Uterus (tissue), 2 donors: ENCODE data around the gene SRRM3.

Source experiments
- CTCF ChIP-seq, 4 experiments: fragments of 200-600 bp in 2 of 4; fragments of 450-650 bp in 2 of 4; sonication (generic) in 2 of 4; IDR thresholded peaks; one replicate each; pipeline ENCODE4 v1.5.1; 2016 to 2019; ENCODE audit warnings: antibody characterized with exemption in 4 of 4, mild to moderate bottlenecking in 2 of 4, moderate library complexity in 1 of 4
- POLR2A ChIP-seq, 2 donors: fragments of 450-650 bp; IDR thresholded peaks; one replicate each; pipeline ENCODE4 v1.6.1; 2016; ENCODE audit warnings: antibody characterized with exemption in 2 of 2, mild to moderate bottlenecking in 1 of 2, moderate library complexity in 1 of 2

DNA sequence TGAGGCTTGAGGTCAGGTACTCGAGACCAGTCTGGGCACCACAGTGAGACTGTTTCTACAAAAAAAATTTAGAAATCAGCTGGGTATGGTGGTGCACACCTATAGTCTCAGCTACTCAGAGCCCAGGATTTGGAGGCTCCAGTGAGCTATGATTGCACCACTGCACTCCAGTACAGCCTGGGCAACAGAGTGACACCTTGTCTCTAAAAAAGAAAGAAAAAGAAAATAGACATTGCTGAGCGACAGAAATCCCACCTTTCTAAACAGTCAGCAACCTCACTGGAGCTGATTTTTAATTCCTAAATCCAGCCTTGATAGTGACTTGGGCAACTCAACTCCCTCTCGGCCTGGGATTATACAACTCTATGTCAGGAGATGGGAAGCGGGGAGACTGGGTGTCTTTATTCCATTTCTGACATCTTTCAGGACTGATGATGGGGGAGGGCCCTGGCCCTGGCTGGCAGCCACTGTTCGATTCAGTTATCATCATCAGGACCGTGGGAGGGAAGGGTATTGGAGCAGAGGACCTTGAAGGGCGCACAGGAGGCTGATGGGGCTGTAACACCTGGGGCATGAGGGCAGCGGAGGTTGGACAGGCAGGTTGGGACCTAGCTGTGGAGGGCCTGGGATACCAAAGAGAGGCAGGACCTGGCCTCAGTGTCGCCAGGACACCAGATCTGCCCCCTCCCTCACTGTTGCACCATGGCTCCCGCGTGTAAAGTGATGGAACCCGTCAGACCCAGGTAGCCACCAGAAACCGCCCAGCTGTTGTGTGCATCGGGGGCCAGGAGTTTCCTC lies 115.5 kb downstream of the SRRM3 start:
- TF ChIP-seq POLR2A (IDR thresholded peaks at IDR 0.05) (no peak), CTCF (IDR thresholded peaks at IDR 0.05) (no peak)
